Lower lobe of right lung (tissue), 2 donors: ENCODE data around the gene FAM193B. TPM values are rescaled to one million over a fixed set of nuclear protein-coding genes. Genes with fewer than 3 reads are reported as not detected.
A peak's percentile ranks its signal among the peaks of the same experiment; 100 is the strongest.

Experiments
- ATAC-seq, 2 donors: fragments of 200-7000 bp; cut with Tn5 transposase; one replicate each; pipeline ENCODE4 v1.9.1; 2020 to 2022; ENCODE audit warnings: mild to moderate bottlenecking in 2 of 2, moderate library complexity in 2 of 2
- DNase-seq: peaks from one replicate; pipeline ENCODE4 v3.0.0-alpha.2; 2020
- H3K27ac ChIP-seq: fragments of 200-600 bp; one replicate; pipeline ENCODE4 v1.8.0; 2022
- H3K27me3 ChIP-seq: fragments of 200-600 bp; one replicate; pipeline ENCODE4 v1.8.0; 2022; ENCODE audit warnings: low read depth
- H3K36me3 ChIP-seq: fragments of 200-600 bp; one replicate; pipeline ENCODE4 v1.8.0; 2022; ENCODE audit warnings: mild to moderate bottlenecking
- H3K4me1 ChIP-seq: fragments of 200-600 bp; one replicate; pipeline ENCODE4 v1.8.0; 2022
- H3K4me3 ChIP-seq: fragments of 200-600 bp; one replicate; pipeline ENCODE4 v1.8.0; 2022; ENCODE audit warnings: mild to moderate bottlenecking
- H3K9me3 ChIP-seq: fragments of 200-600 bp; one replicate; pipeline ENCODE4 v1.8.0; 2022
- CTCF ChIP-seq: fragments of 200-600 bp; IDR thresholded peaks from one replicate; pipeline ENCODE4 v1.8.0; 2022; ENCODE audit warnings: antibody characterized with exemption, mild to moderate bottlenecking
- intact Hi-C: fragments of 100-400 bp; cut with DNase I; formaldehyde crosslinking; loops from one replicate; pipeline ENCODE4 v1.11.0; 2022
- total RNA-seq: library from RNA; stranded (reverse); fragmentation: NEBNext Ultra II Directional; extraction: Animal tissue kit (Norgen Biotek cat#: 25700); gene quantifications from one replicate; pipeline ENCODE4 v1.2.1, GENCODE V29; 2021
- donor health status: DM: no; HTN: yes; CAD: no; lungs with severe emphysema.

Gene FAM193B
- total RNA-seq, 1 donor from 2014 or later, result 89.1 TPM

DNA sequence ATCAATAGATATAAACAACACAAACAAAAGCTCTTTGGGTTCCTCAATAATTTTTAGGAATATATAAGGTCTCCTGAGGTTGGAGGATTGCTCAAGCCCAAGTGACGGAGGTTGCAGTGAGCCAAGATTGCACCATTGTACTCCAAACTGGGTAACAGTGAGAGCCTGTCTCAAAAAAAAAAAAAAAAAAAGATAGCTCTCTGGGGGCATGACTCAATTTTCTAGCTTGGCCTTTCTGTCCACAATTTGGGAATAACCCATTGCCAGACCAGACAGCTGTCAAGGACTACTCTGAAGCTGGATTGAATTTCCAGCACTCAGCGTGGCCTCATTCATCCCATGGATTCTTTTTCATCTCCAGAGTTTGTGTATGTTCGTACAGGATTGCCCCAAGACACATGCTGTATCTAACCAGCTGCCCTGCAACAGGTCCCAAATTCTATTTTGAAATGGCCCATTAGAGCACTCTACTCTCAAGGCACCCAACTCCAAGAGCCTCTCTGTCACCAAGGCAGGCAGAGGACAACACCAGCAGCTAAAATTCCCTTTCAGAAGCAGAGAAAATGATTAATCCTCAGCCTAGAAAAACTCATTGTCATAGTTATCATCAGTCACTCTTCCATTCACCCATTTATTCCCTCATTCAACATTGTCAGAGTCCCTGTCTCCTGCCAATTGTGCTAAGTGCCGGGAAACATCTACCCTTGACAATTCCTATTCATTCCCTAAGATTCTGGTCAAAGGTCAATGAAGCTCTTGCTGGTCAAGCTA is 8.7 kb downstream of the FAM193B start:
- DNase-seq (peak; percentile 62), ATAC-seq (peak; percentile 81)
- peaks cover 4% of the 10 kb centered on the region for H3K36me3 ChIP-seq
- peaks cover 50% of the 10 kb centered on the region for H3K4me1 ChIP-seq
- H3K9me3 ChIP-seq, result no peaks in the 10 kb centered on the region
- H3K27me3 ChIP-seq, result no peaks in the 10 kb centered on the region
- intact Hi-C loops, result no loop called here
- no peak overlapping the region for H3K4me3 ChIP-seq
- no peak for TF ChIP-seq CTCF
- H3K27ac ChIP-seq, result peak overlapping the region; percentile 58

DNA sequence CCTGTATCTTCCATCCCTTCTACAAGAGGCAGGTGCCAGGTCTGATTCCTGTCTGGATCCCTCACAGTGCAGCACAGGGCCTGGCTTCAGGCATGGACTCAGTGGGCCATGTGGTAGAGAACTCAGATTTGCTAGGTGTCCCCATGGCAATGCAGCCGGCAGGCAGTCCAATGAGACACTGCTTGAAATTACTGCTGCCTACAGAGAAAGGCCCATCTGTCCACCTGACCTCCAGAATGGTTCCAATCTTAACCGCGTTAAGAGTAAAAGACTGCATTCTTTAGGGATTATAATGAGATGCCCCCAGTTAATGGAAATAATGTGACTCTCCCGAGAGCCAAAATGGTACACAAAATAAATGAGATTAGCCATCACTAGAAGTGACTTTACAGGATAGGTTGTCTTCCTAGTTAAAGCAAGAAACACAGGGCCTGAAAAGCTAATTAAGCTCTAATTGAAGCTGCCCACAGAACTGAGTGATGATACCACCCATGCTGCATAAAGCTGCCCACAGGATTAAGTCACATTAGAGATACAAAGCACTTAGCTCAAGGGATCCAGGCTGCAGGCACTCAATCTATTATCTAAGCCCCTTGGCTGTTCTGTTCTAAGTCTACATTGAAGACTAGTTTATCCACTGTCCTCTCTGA is 11.4 kb downstream of the FAM193B start:
- H3K27ac ChIP-seq, result no peak overlapping the region
- H3K4me3 ChIP-seq, result no peak overlapping the region
- peaks cover 36% of the 10 kb centered on the region for H3K4me1 ChIP-seq
- ATAC-seq (no peak), DNase-seq (no peak)
- TF ChIP-seq CTCF, result no peak
- intact Hi-C loops, result no loop called here
- H3K27me3 ChIP-seq, result no peaks in the 10 kb centered on the region
- H3K36me3 ChIP-seq, result peaks cover 11% of the 10 kb centered on the region
- no peaks in the 10 kb centered on the region for H3K9me3 ChIP-seq

GRCh38 chr5:177540438-177540837 is 13.9 kb downstream of the FAM193B start:
- no peak for TF ChIP-seq CTCF
- intact Hi-C loops, result no loop called here
- DNase-seq (no peak), ATAC-seq (no peak)
- Histone ChIP-seq H3K27me3 (no peaks in the 10 kb centered on the region), H3K36me3 (peaks cover 36% of the 10 kb centered on the region), H3K27ac (no peak overlapping the region), H3K9me3 (no peaks in the 10 kb centered on the region), H3K4me1 (peaks cover 31% of the 10 kb centered on the region), H3K4me3 (no peak overlapping the region)

GRCh38 chr5:177539411-177539810 is 15.0 kb downstream of the FAM193B start:
- Histone ChIP-seq H3K4me1 (peaks cover 24% of the 10 kb centered on the region), H3K36me3 (peaks cover 46% of the 10 kb centered on the region), H3K4me3 (no peak overlapping the region), H3K9me3 (no peaks in the 10 kb centered on the region), H3K27me3 (no peaks in the 10 kb centered on the region), H3K27ac (no peak overlapping the region)
- DNase-seq (no peak), ATAC-seq (no peak)
- no peak for TF ChIP-seq CTCF
- intact Hi-C loops, result no loop called here

- no peak overlapping the region for H3K27ac ChIP-seq
- H3K36me3 ChIP-seq, result peaks cover 52% of the 10 kb centered on the region
- no peak for TF ChIP-seq CTCF
Observed at GRCh38 chr5:177538876-177539275, 15.5 kb downstream of the FAM193B start.

More at GRCh38 chr5:177538876-177539275, 15.5 kb downstream of the FAM193B start:
- Histone ChIP-seq H3K4me1 (peaks cover 24% of the 10 kb centered on the region), H3K4me3 (no peak overlapping the region), H3K9me3 (no peaks in the 10 kb centered on the region), H3K27me3 (no peaks in the 10 kb centered on the region)
- ATAC-seq, result no peak
- DNase-seq, result no peak
- intact Hi-C loops, result no loop called here
